HEK293 (cell line): ENCODE data around the gene CACNG4.

Experiments
- CTCF ChIA-PET: fragments of 350-600 bp; formaldehyde crosslinking; extraction: SDS; loops from one replicate; lab custom pipeline; 2021; ENCODE audit warnings: antibody characterized with exemption; lab: Yijun Ruan, JAX
- POLR2A ChIA-PET: fragments of 300-600 bp; formaldehyde crosslinking; extraction: SDS; loops from one replicate; lab custom pipeline; 2020; ENCODE audit warnings: antibody characterized with exemption, inconsistent platforms; lab: Yijun Ruan, JAX
- H3K27ac ChIP-seq: fragments of 200-500 bp; sonication (Bioruptor generic); 2 replicates; pipeline ENCODE4 v1.5.1; 2014; ENCODE audit warnings: low read depth, low read length, control low read depth, inconsistent platforms; ENCODE audit errors: extremely low read depth
- H3K36me3 ChIP-seq, 2 experiments: fragments of 200-500 bp in 1 of 2; sonication (Bioruptor generic) in 1 of 2; 1 replicate in 1 of 2; 2 replicates in 1 of 2; pipeline ENCODE4 v1.5.1; 2014 to 2017; ENCODE audit warnings: inconsistent platforms in 2 of 2, low read length in 2 of 2; ENCODE audit not compliant: control insufficient read depth in 2 of 2, insufficient read depth in 1 of 2
- H3K4me1 ChIP-seq: fragments of 200-500 bp; sonication (Bioruptor generic); 2 replicates; pipeline ENCODE4 v1.5.1; 2014; ENCODE audit warnings: mild to moderate bottlenecking, low read length, inconsistent platforms; ENCODE audit not compliant: control insufficient read depth, insufficient read depth
- H3K4me3 ChIP-seq: 2 replicates; pipeline ENCODE4 v1.5.1; 2011; ENCODE audit warnings: low read depth, mild to moderate bottlenecking, control low read depth, low read length, moderate library complexity
- H3K9me3 ChIP-seq: fragments of 200-500 bp; sonication (Bioruptor generic); 2 replicates; pipeline ENCODE4 v1.5.1; 2014; ENCODE audit warnings: low read depth, low read length, inconsistent platforms; ENCODE audit not compliant: control insufficient read depth, insufficient read depth
- GLI2 ChIP-seq: fragments of 450-650 bp; formaldehyde crosslinking; IDR thresholded peaks from 2 replicates; pipeline ENCODE4; 2017; ENCODE audit warnings: missing biosample characterization, missing genetic modification characterization, low read depth, borderline replicate concordance
- HOXC10 ChIP-seq: sonication (generic); formaldehyde crosslinking; IDR thresholded peaks from 2 replicates; pipeline ENCODE4 v1.8.1; 2023; ENCODE audit warnings: mild to moderate bottlenecking, missing genetic modification reagents
- MEIS1 ChIP-seq: sonication (generic); formaldehyde crosslinking; IDR thresholded peaks from 2 replicates; pipeline ENCODE4 v1.8.1; 2022; ENCODE audit warnings: missing genetic modification reagents, mild to moderate bottlenecking, borderline replicate concordance
- MZF1 ChIP-seq: fragments of 450-650 bp; formaldehyde crosslinking; IDR thresholded peaks from 2 replicates; pipeline ENCODE4 v1.5.1; 2017; ENCODE audit warnings: missing biosample characterization, missing genetic modification characterization, borderline replicate concordance
- OVOL3 ChIP-seq: fragments of 450-650 bp; formaldehyde crosslinking; IDR thresholded peaks from 2 replicates; pipeline ENCODE4 v1.5.1; 2016; ENCODE audit warnings: missing biosample characterization, missing genetic modification characterization
- RBAK ChIP-seq: fragments of 450-650 bp; formaldehyde crosslinking; IDR thresholded peaks from 2 replicates; pipeline ENCODE4 v1.5.1; 2016; ENCODE audit warnings: missing biosample characterization, missing genetic modification characterization
- SCRT1 ChIP-seq: fragments of 450-650 bp; formaldehyde crosslinking; IDR thresholded peaks from 2 replicates; pipeline ENCODE4 v1.5.1; 2016; ENCODE audit warnings: missing biosample characterization, missing genetic modification characterization, borderline replicate concordance
- SCRT2 ChIP-seq: fragments of 450-650 bp; formaldehyde crosslinking; IDR thresholded peaks from 2 replicates; pipeline ENCODE4 v1.5.1; 2016; ENCODE audit warnings: missing biosample characterization, missing genetic modification characterization
- SP2 ChIP-seq: fragments of 450-650 bp; formaldehyde crosslinking; IDR thresholded peaks from 2 replicates; pipeline ENCODE4 v1.5.1; 2016; ENCODE audit warnings: missing biosample characterization, missing genetic modification characterization
- SP7 ChIP-seq: fragments of 450-650 bp; formaldehyde crosslinking; IDR thresholded peaks from 2 replicates; pipeline ENCODE4 v1.5.1; 2016; ENCODE audit warnings: missing biosample characterization, missing genetic modification characterization
- TCF7L2 ChIP-seq: IDR thresholded peaks from 2 replicates; pipeline ENCODE4 v1.6.1; 2011; ENCODE audit warnings: low read depth, mild to moderate bottlenecking, inconsistent platforms, low read length, moderate library complexity, borderline replicate concordance
- WT1 ChIP-seq: fragments of 450-650 bp; formaldehyde crosslinking; IDR thresholded peaks from 2 replicates; pipeline ENCODE4 v1.5.1; 2016; ENCODE audit warnings: missing biosample characterization, missing genetic modification characterization
- YY2 ChIP-seq: fragments of 450-650 bp; formaldehyde crosslinking; IDR thresholded peaks from 2 replicates; pipeline ENCODE4 v1.5.1; 2016; ENCODE audit warnings: missing biosample characterization, missing genetic modification characterization
- ZEB2 ChIP-seq: fragments of 450-650 bp; formaldehyde crosslinking; IDR thresholded peaks from 2 replicates; pipeline ENCODE4 v1.5.1; 2016; ENCODE audit warnings: missing biosample characterization, missing genetic modification characterization
- ZNF133 ChIP-seq: fragments of 450-650 bp; formaldehyde crosslinking; IDR thresholded peaks from 2 replicates; pipeline ENCODE4 v1.5.1; 2016; ENCODE audit warnings: missing biosample characterization, missing genetic modification characterization
- ZNF202 ChIP-seq: fragments of 450-650 bp; formaldehyde crosslinking; IDR thresholded peaks from 2 replicates; pipeline ENCODE4 v1.5.1; 2016; ENCODE audit warnings: missing biosample characterization, missing genetic modification characterization, borderline replicate concordance
- ZNF266 ChIP-seq: fragments of 450-650 bp; formaldehyde crosslinking; IDR thresholded peaks from 2 replicates; pipeline ENCODE4 v1.5.1; 2016; ENCODE audit warnings: missing biosample characterization, missing genetic modification characterization, low read depth
- ZNF311 ChIP-seq: fragments of 450-650 bp; formaldehyde crosslinking; IDR thresholded peaks from 2 replicates; pipeline ENCODE4 v1.5.1; 2017; ENCODE audit warnings: missing biosample characterization, missing genetic modification characterization, borderline replicate concordance
- ZNF324 ChIP-seq: fragments of 450-650 bp; formaldehyde crosslinking; IDR thresholded peaks from 2 replicates; pipeline ENCODE4 v1.5.1; 2016; ENCODE audit warnings: missing biosample characterization, missing genetic modification characterization
- ZNF391 ChIP-seq: fragments of 450-650 bp; formaldehyde crosslinking; IDR thresholded peaks from 2 replicates; pipeline ENCODE4 v1.5.1; 2016; ENCODE audit warnings: low read depth, missing biosample characterization, missing genetic modification characterization, borderline replicate concordance
- ZNF398 ChIP-seq: fragments of 450-650 bp; formaldehyde crosslinking; IDR thresholded peaks from 2 replicates; pipeline ENCODE4 v1.5.1; 2017; ENCODE audit warnings: missing biosample characterization, missing genetic modification characterization
- ZNF501 ChIP-seq: fragments of 450-650 bp; formaldehyde crosslinking; IDR thresholded peaks from 2 replicates; pipeline ENCODE4 v1.5.1; 2016; ENCODE audit warnings: missing biosample characterization, missing genetic modification characterization
- ZNF514 ChIP-seq: fragments of 450-650 bp; formaldehyde crosslinking; IDR thresholded peaks from 2 replicates; pipeline ENCODE4 v1.5.1; 2016; ENCODE audit warnings: missing biosample characterization, missing genetic modification characterization
- ZNF548 ChIP-seq: fragments of 450-650 bp; formaldehyde crosslinking; IDR thresholded peaks from 2 replicates; pipeline ENCODE4 v1.5.1; 2016; ENCODE audit warnings: missing biosample characterization, missing genetic modification characterization
- ZNF558 ChIP-seq: fragments of 450-650 bp; formaldehyde crosslinking; IDR thresholded peaks from 2 replicates; pipeline ENCODE4 v1.5.1; 2016; ENCODE audit warnings: missing biosample characterization, missing genetic modification characterization
- ZNF585B ChIP-seq: fragments of 450-650 bp; formaldehyde crosslinking; IDR thresholded peaks from 2 replicates; pipeline ENCODE4 v1.5.1; 2016; ENCODE audit warnings: missing biosample characterization, missing genetic modification characterization
- ZNF677 ChIP-seq: fragments of 450-650 bp; IDR thresholded peaks from 2 replicates; pipeline ENCODE4 v1.5.0; 2018; ENCODE audit warnings: missing biosample characterization, mild to moderate bottlenecking, missing genetic modification characterization, moderate library complexity
- ZNF707 ChIP-seq: fragments of 450-650 bp; formaldehyde crosslinking; IDR thresholded peaks from 2 replicates; pipeline ENCODE4 v1.5.1; 2016; ENCODE audit warnings: missing biosample characterization, missing genetic modification characterization
- ZNF792 ChIP-seq: fragments of 450-650 bp; formaldehyde crosslinking; IDR thresholded peaks from 2 replicates; pipeline ENCODE4 v1.5.1; 2016; ENCODE audit warnings: missing biosample characterization, missing genetic modification characterization
- ZNF837 ChIP-seq: fragments of 450-650 bp; formaldehyde crosslinking; IDR thresholded peaks from 2 replicates; pipeline ENCODE4 v1.5.1; 2016; ENCODE audit warnings: missing biosample characterization, missing genetic modification characterization
- ZSCAN23 ChIP-seq: fragments of 450-650 bp; formaldehyde crosslinking; IDR thresholded peaks from 2 replicates; pipeline ENCODE4 v1.5.1; 2016; ENCODE audit warnings: missing biosample characterization, missing genetic modification characterization
- TF ChIP-seq, protein P1 (sequence below): fragments of 450-650 bp; formaldehyde crosslinking; IDR thresholded peaks from 2 replicates; pipeline ENCODE4 v1.5.0; 2017; ENCODE audit warnings: missing biosample characterization, missing genetic modification characterization, borderline replicate concordance
- TF ChIP-seq, protein P2 (sequence below): fragments of 450-650 bp; formaldehyde crosslinking; IDR thresholded peaks from 2 replicates; pipeline ENCODE4 v1.5.1; 2016; ENCODE audit warnings: missing biosample characterization, missing genetic modification characterization
- TF ChIP-seq, protein P3 (sequence below): fragments of 450-650 bp; formaldehyde crosslinking; IDR thresholded peaks from 2 replicates; pipeline ENCODE4 v1.5.1; 2016; ENCODE audit warnings: missing biosample characterization, missing genetic modification characterization

The CACNG4 gene

DNA sequence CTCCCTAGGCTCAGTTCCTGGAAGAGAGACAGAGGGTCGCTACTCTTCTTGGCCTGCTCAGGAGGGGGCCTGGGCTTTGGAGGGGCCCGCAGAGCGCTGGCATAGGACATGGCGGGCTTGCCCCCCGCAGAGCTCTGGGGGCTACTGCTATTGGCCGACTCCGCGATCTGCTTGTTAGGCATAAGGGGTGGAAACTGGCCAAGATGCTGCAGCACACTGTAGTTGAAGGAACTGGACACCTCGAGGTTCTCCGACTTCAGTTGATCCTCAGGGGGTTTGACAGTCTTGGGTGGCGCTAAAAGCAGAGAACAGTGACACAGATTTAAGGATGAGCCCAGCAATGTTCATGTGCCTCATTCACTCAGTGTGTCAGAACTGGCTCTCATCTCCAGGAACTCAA, 113.8 kb downstream of the CACNG4 start:
- CTCF ChIA-PET = interaction anchor here (0.6 to 0.7 kb wide), 2 partner anchors 508 to 712 kb away, joined by 3 read pairs; no protein-coding TSS in a partner anchor
- H3K36me3 ChIP-seq = peaks cover 15 to 42% of the 10 kb centered on the region in 2 experiments
- POLR2A ChIA-PET = no interaction called here

GRCh38 chr17:67079491-67079890, 115.0 kb downstream of the CACNG4 start:
- Histone ChIP-seq H3K4me1 (no peaks in the 10 kb centered on the region), H3K9me3 (no peaks in the 10 kb centered on the region), H3K4me3 (no peak overlapping the region), H3K27ac (no peak overlapping the region), H3K36me3 (peaks cover 17 to 36% of the 10 kb centered on the region in 2 experiments)
- ChIA-PET POLR2A (no interaction called here), CTCF (no interaction called here)
- TF ChIP-seq SCRT1 (tag by site-specific recombination) = no peak
- no peak for TF ChIP-seq ZNF391 (tag by site-specific recombination)
- TF ChIP-seq ZNF398 = no peak
- no peak for TF ChIP-seq SP2
- no peak for TF ChIP-seq YY2 (tag by site-specific recombination)
- TF ChIP-seq ZSCAN23 (tag by site-specific recombination) = no peak
- TF ChIP-seq SCRT2 = no peak
- no peak for TF ChIP-seq TCF7L2
- TF ChIP-seq ZNF324 (tag by site-specific recombination) = no peak
- no peak for TF ChIP-seq SP7
- TF ChIP-seq ZNF311 = no peak
- TF ChIP-seq ZEB2 = no peak
- no peak for TF ChIP-seq RBAK
- TF ChIP-seq ZNF548 (tag by site-specific recombination) = no peak
- TF ChIP-seq ZNF202 = no peak
- TF ChIP-seq, protein P1, sequence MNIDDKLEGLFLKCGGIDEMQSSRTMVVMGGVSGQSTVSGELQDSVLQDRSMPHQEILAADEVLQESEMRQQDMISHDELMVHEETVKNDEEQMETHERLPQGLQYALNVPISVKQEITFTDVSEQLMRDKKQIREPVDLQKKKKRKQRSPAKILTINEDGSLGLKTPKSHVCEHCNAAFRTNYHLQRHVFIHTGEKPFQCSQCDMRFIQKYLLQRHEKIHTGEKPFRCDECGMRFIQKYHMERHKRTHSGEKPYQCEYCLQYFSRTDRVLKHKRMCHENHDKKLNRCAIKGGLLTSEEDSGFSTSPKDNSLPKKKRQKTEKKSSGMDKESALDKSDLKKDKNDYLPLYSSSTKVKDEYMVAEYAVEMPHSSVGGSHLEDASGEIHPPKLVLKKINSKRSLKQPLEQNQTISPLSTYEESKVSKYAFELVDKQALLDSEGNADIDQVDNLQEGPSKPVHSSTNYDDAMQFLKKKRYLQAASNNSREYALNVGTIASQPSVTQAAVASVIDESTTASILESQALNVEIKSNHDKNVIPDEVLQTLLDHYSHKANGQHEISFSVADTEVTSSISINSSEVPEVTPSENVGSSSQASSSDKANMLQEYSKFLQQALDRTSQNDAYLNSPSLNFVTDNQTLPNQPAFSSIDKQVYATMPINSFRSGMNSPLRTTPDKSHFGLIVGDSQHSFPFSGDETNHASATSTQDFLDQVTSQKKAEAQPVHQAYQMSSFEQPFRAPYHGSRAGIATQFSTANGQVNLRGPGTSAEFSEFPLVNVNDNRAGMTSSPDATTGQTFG = no peak
- TF ChIP-seq ZNF514 = no peak
- TF ChIP-seq ZNF585B (tag by site-specific recombination) = no peak

More for the DNA sequence above, 113.8 kb downstream of the CACNG4 start:
- no peaks in the 10 kb centered on the region for H3K9me3 ChIP-seq
- H3K4me1 ChIP-seq = no peaks in the 10 kb centered on the region
- H3K27ac ChIP-seq = no peak overlapping the region
- TF ChIP-seq WT1 (tag by site-specific recombination) (no peak), ZNF202 (no peak), ZNF792 (no peak), HOXC10 (CRISPR knock-in tag) (no peak), ZNF707 (tag by site-specific recombination) (no peak), MEIS1 (CRISPR knock-in tag) (no peak), OVOL3 (tag by site-specific recombination) (no peak), MZF1 (no peak), ZNF501 (tag by site-specific recombination) (no peak), GLI2 (tag by site-specific recombination) (no peak), ZNF837 (tag by site-specific recombination) (no peak), ZNF266 (tag by site-specific recombination) (no peak), ZNF133 (no peak), ZNF558 (tag by site-specific recombination) (no peak), ZNF677 (tag by site-specific recombination) (no peak)
- TF ChIP-seq, protein P2, sequence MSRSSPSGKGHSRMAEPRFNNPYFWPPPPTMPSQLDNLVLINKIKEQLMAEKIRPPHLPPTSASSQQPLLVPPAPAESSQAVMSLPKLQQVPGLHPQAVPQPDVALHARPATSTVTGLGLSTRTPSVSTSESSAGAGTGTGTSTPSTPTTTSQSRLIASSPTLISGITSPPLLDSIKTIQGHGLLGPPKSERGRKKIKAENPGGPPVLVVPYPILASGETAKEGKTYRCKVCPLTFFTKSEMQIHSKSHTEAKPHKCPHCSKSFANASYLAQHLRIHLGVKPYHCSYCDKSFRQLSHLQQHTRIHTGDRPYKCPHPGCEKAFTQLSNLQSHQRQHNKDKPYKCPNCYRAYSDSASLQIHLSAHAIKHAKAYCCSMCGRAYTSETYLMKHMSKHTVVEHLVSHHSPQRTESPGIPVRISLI (tag by site-specific recombination) = no peak
- TF ChIP-seq, protein P3, sequence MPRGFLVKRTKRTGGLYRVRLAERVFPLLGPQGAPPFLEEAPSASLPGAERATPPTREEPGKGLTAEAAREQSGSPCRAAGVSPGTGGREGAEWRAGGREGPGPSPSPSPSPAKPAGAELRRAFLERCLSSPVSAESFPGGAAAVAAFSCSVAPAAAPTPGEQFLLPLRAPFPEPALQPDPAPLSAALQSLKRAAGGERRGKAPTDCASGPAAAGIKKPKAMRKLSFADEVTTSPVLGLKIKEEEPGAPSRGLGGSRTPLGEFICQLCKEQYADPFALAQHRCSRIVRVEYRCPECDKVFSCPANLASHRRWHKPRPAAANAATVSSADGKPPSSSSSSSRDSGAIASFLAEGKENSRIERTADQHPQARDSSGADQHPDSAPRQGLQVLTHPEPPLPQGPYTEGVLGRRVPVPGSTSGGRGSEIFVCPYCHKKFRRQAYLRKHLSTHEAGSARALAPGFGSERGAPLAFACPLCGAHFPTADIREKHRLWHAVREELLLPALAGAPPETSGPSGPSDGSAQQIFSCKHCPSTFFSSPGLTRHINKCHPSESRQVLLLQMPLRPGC (tag by site-specific recombination) = no peak
- no peak overlapping the region for H3K4me3 ChIP-seq
